IMR-90 (cell line): ENCODE data around the gene TFDP2.

Experiments used
- CTCF ChIP-seq: conservative IDR thresholded peaks from 2 replicates; pipeline ENCODE4 v1.5.1; 2012; ENCODE audit warnings: mild to moderate bottlenecking, low read depth, low read length, improper control_type of control experiment
- MXI1 ChIP-seq: IDR thresholded peaks from 2 replicates; pipeline ENCODE4 v1.6.1; 2012; ENCODE audit warnings: low read depth, mild to moderate bottlenecking, low read length, moderate library complexity, borderline replicate concordance
- RAD21 ChIP-seq: IDR thresholded peaks from 2 replicates; pipeline ENCODE4 v1.6.1; 2012; ENCODE audit warnings: low read length, improper control_type of control experiment

GRCh38 chr3:142174559-142174958 is 25.2 kb upstream of the TFDP2 start:
- TF ChIP-seq MXI1 (no peak), CTCF (no peak), RAD21 (no peak)
